ENCODE data around the gene PTPRN2. TPM values are rescaled to one million over a fixed set of nuclear protein-coding genes. Genes with fewer than 3 reads are reported as not detected.

PTPRN2 gene
- total RNA-seq, 1 experiment from 2014 or later: 1.1 TPM

DNA sequence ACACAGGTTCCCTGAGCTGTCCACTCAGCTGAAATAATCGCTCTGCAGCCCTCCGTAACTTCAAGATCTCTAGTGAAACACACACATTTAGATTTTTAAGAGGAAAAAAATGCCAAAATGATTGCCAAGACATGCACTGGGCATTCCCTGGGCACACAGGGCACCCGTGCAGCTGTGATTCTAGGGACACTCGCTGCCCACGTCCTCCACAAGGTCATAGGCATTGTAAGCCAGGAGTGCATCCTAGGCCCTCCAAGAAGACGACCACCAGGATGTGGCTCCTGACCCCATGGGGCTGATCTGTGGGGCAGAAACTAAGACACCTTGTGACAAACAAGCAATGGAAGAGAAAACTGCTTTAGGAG, 563.3 kb downstream of the PTPRN2 start:
- Histone ChIP-seq H3K4me1 (ENCODE audit: control insufficient read depth, insufficient read depth, low read length) (no peaks in the 10 kb centered on the region), H3K27ac (ENCODE audit: low read length) (no peak overlapping the region), H3K9me3 (ENCODE audit: control insufficient read depth, insufficient read depth, low read depth, low read length) (no peaks in the 10 kb centered on the region), H3K4me3 (ENCODE audit: low read depth in 2 of 2, low read length in 2 of 2) (no peak overlapping the region), H3K27me3 (ENCODE audit: control insufficient read depth, insufficient read depth, low read length) (no peaks in the 10 kb centered on the region), H3K36me3 (ENCODE audit: control insufficient read depth, insufficient read depth, low read length) (no peaks in the 10 kb centered on the region)
- CTCF ChIA-PET: no interaction called here
- intact Hi-C loops (cut with micrococcal nuclease; ENCODE audit: unreplicated experiment) (no loop called here), in situ Hi-C loops (cut with HindIII; ENCODE audit: low pct_unique_long_range_greater_than_20kb, low sequenced_read_pairs) (no loop called here)
- POLR2A ChIA-PET: no interaction called here
- DNase-seq (ENCODE audit: low read depth, low spot score) (no peak), ATAC-seq (no peak)
- BruUV-seq (replicated peaks): no TSS peak
- TF ChIP-seq SIN3A (IDR thresholded peaks at IDR 0.05; ENCODE audit: borderline replicate concordance, insufficient read depth, low read depth, low read length) (no peak), POLR2AphosphoS5 (IDR thresholded peaks at IDR 0.05; ENCODE audit: low read depth, low read length) (no peak), TCF7L2 (IDR thresholded peaks at IDR 0.05; ENCODE audit: low read depth, low read length) (no peak)
- TF ChIP-seq, protein P1, sequence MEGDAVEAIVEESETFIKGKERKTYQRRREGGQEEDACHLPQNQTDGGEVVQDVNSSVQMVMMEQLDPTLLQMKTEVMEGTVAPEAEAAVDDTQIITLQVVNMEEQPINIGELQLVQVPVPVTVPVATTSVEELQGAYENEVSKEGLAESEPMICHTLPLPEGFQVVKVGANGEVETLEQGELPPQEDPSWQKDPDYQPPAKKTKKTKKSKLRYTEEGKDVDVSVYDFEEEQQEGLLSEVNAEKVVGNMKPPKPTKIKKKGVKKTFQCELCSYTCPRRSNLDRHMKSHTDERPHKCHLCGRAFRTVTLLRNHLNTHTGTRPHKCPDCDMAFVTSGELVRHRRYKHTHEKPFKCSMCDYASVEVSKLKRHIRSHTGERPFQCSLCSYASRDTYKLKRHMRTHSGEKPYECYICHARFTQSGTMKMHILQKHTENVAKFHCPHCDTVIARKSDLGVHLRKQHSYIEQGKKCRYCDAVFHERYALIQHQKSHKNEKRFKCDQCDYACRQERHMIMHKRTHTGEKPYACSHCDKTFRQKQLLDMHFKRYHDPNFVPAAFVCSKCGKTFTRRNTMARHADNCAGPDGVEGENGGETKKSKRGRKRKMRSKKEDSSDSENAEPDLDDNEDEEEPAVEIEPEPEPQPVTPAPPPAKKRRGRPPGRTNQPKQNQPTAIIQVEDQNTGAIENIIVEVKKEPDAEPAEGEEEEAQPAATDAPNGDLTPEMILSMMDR (IDR thresholded peaks at IDR 0.05): no peak
- TF ChIP-seq, protein P2, sequence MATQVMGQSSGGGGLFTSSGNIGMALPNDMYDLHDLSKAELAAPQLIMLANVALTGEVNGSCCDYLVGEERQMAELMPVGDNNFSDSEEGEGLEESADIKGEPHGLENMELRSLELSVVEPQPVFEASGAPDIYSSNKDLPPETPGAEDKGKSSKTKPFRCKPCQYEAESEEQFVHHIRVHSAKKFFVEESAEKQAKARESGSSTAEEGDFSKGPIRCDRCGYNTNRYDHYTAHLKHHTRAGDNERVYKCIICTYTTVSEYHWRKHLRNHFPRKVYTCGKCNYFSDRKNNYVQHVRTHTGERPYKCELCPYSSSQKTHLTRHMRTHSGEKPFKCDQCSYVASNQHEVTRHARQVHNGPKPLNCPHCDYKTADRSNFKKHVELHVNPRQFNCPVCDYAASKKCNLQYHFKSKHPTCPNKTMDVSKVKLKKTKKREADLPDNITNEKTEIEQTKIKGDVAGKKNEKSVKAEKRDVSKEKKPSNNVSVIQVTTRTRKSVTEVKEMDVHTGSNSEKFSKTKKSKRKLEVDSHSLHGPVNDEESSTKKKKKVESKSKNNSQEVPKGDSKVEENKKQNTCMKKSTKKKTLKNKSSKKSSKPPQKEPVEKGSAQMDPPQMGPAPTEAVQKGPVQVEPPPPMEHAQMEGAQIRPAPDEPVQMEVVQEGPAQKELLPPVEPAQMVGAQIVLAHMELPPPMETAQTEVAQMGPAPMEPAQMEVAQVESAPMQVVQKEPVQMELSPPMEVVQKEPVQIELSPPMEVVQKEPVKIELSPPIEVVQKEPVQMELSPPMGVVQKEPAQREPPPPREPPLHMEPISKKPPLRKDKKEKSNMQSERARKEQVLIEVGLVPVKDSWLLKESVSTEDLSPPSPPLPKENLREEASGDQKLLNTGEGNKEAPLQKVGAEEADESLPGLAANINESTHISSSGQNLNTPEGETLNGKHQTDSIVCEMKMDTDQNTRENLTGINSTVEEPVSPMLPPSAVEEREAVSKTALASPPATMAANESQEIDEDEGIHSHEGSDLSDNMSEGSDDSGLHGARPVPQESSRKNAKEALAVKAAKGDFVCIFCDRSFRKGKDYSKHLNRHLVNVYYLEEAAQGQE (IDR thresholded peaks at IDR 0.05; ENCODE audit: insufficient read depth in 1 of 2, low read depth in 2 of 2, low read length in 1 of 2): no peak

DNA sequence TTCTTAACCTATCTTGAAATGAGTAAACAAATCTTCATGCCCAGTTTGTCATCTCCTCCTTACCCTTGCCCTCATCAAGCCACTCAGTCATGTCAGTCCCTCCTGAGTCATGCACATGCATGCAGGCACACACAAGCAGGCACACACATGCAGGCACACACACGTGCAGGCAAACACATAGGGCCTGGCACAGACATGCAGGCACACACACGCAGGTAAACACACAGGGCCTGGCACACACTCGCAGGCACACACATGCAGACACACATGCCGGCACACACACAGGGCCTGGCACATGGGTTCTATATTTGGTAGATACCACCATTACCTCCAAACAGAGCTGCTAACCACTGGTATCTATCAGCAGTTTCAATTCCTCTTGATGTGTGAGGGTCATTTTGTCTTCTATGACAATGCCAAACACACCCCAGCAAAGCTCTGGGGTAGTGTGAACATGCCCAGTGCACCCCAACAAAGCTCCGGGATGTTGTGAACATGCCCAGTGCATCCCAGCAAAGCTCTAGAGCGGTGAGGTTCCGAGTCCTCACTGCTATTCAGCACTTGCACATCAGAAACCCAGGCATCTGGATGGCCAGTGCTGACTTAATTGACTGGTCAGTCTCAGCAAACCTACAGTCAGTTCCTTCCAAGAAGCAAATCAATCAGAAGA, 563.8 kb downstream of the PTPRN2 start:
- Histone ChIP-seq H3K9me3 (ENCODE audit: control insufficient read depth, insufficient read depth, low read depth, low read length) (no peaks in the 10 kb centered on the region), H3K27ac (ENCODE audit: low read length) (no peak overlapping the region), H3K36me3 (ENCODE audit: control insufficient read depth, insufficient read depth, low read length) (no peaks in the 10 kb centered on the region), H3K4me3 (ENCODE audit: low read depth in 2 of 2, low read length in 2 of 2) (no peak overlapping the region), H3K27me3 (ENCODE audit: control insufficient read depth, insufficient read depth, low read length) (no peaks in the 10 kb centered on the region), H3K4me1 (ENCODE audit: control insufficient read depth, insufficient read depth, low read length) (no peaks in the 10 kb centered on the region)
- ATAC-seq (no peak), DNase-seq (ENCODE audit: low read depth, low spot score) (no peak)
- intact Hi-C loops (cut with micrococcal nuclease; ENCODE audit: unreplicated experiment): no loop called here
- TF ChIP-seq TCF7L2 (IDR thresholded peaks at IDR 0.05; ENCODE audit: low read depth, low read length) (no peak), SIN3A (IDR thresholded peaks at IDR 0.05; ENCODE audit: borderline replicate concordance, insufficient read depth, low read depth, low read length) (no peak), POLR2AphosphoS5 (IDR thresholded peaks at IDR 0.05; ENCODE audit: low read depth, low read length) (no peak)
- TF ChIP-seq, protein P2 (IDR thresholded peaks at IDR 0.05; ENCODE audit: insufficient read depth in 1 of 2, low read depth in 2 of 2, low read length in 1 of 2): no peak
- no TSS peak for BruUV-seq (replicated peaks)
- in situ Hi-C loops (cut with HindIII; ENCODE audit: low pct_unique_long_range_greater_than_20kb, low sequenced_read_pairs): no loop called here
- POLR2A ChIA-PET: no interaction called here
- CTCF ChIA-PET: no interaction called here
